ENCODE data around the gene GART.

Gene GART

GRCh38 chr21:33458861-33459260 lies 83.1 kb downstream of the GART start:
- no peak for DNase-seq

DNA sequence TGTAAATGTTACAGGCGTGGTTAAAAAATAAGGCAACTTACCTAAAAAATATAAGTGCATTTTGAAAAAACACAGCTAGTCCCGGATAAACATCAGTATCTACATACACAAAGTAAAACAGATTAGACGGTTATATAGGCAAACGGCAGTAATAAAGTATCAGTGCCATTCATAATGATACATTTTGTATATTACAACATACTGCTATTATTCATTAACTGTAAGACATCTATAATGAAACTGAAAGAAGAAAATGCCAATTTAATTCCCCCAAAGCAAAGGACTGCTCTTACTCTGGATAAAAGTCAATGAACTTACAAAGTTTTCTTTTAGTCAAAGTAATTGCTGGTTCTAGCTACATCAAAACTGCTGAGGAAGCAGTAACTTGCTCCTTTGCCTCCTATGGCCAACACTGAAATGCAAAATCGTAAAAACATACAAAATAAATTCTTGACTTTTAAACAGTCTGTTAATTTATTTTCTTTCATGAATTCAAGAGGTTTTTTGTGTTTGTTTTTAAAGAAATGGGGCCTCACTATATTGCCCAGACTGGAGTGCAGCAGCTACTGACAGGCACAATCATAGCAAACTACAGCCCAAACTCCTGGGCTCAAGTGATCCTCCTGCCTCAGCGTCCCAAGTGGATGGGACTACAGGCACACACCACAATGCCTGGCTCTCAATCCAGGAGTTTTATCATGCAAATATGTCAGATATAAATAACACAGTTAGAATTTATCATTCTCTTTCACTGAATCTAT lies 86.1 kb downstream of the GART start:
- no peak for DNase-seq

Measured in cortex of kidney (tissue), 1 donor.